GM23338 (cell line): ENCODE data around the gene MEF2A.

Experiments
- TF ChIP-seq, protein P1 (sequence below), 2 experiments: fragments of 200-600 bp in 1 of 2; sonication (generic) in 1 of 2; conservative IDR thresholded peaks; 2 replicates each; pipeline versions ENCODE4 v1.5.1 to v1.6.1; 2016 to 2017; ENCODE audit warnings: antibody characterized with exemption in 2 of 2, low read depth in 2 of 2, mild to moderate bottlenecking in 2 of 2, moderate library complexity in 1 of 2
- TF ChIP-seq, protein P2 (sequence below): IDR thresholded peaks from one replicate; pipeline ENCODE4 v1.6.1; 2018; ENCODE audit warnings: antibody characterized with exemption; ENCODE audit not compliant: unreplicated experiment

DNA sequence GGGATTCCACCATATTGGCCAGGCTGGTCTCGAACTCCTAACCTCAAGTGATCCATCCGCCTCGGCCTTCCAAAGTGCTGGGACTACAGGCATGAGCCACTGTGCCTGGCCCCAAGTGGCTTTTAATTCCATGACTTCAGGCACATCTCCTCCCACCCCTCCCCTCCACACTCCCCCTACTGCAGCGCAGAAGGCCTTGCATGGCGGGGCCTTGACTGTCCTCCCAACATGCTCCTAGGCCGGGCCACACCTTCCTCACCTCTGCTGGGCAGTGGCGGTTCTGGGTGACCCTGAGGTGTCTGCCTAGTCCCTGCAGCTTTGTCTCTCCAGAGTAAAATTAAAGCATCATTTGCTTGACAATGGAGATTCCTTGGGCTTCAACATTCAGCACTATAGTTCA is 160.5 kb downstream of the MEF2A start:
- TF ChIP-seq, protein P1, sequence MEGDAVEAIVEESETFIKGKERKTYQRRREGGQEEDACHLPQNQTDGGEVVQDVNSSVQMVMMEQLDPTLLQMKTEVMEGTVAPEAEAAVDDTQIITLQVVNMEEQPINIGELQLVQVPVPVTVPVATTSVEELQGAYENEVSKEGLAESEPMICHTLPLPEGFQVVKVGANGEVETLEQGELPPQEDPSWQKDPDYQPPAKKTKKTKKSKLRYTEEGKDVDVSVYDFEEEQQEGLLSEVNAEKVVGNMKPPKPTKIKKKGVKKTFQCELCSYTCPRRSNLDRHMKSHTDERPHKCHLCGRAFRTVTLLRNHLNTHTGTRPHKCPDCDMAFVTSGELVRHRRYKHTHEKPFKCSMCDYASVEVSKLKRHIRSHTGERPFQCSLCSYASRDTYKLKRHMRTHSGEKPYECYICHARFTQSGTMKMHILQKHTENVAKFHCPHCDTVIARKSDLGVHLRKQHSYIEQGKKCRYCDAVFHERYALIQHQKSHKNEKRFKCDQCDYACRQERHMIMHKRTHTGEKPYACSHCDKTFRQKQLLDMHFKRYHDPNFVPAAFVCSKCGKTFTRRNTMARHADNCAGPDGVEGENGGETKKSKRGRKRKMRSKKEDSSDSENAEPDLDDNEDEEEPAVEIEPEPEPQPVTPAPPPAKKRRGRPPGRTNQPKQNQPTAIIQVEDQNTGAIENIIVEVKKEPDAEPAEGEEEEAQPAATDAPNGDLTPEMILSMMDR (conservative IDR thresholded peaks at IDR 0.05; ENCODE audit: low read depth in 2 of 2), result no peak
- TF ChIP-seq, protein P2, sequence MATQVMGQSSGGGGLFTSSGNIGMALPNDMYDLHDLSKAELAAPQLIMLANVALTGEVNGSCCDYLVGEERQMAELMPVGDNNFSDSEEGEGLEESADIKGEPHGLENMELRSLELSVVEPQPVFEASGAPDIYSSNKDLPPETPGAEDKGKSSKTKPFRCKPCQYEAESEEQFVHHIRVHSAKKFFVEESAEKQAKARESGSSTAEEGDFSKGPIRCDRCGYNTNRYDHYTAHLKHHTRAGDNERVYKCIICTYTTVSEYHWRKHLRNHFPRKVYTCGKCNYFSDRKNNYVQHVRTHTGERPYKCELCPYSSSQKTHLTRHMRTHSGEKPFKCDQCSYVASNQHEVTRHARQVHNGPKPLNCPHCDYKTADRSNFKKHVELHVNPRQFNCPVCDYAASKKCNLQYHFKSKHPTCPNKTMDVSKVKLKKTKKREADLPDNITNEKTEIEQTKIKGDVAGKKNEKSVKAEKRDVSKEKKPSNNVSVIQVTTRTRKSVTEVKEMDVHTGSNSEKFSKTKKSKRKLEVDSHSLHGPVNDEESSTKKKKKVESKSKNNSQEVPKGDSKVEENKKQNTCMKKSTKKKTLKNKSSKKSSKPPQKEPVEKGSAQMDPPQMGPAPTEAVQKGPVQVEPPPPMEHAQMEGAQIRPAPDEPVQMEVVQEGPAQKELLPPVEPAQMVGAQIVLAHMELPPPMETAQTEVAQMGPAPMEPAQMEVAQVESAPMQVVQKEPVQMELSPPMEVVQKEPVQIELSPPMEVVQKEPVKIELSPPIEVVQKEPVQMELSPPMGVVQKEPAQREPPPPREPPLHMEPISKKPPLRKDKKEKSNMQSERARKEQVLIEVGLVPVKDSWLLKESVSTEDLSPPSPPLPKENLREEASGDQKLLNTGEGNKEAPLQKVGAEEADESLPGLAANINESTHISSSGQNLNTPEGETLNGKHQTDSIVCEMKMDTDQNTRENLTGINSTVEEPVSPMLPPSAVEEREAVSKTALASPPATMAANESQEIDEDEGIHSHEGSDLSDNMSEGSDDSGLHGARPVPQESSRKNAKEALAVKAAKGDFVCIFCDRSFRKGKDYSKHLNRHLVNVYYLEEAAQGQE, result no peak
